Chondrocyte (in vitro differentiated cells): ENCODE data around the gene ADGRD1. TPM values are rescaled to one million over a fixed set of nuclear protein-coding genes. Genes with fewer than 3 reads are reported as not detected.
A peak's percentile ranks its signal among the peaks of the same experiment; 100 is the strongest.

ENCODE experiments used
- DNase-seq: peaks from one replicate; pipeline ENCODE4 v3.0.0; 2021; ENCODE audit warnings: mixed read lengths, low spot score
- H3K27ac Mint-ChIP-seq: one replicate; pipeline ENCODE4 v1.8.0; 2021; ENCODE audit warnings: mild to moderate bottlenecking, moderate library complexity, mixed read lengths; ENCODE audit not compliant: unreplicated experiment
- H3K27me3 Mint-ChIP-seq: 2 replicates; pipeline ENCODE4 v1.8.0; 2021; ENCODE audit warnings: low read depth, mixed read lengths
- H3K36me3 Mint-ChIP-seq: 2 replicates; pipeline ENCODE4 v1.8.0; 2021; ENCODE audit warnings: low read depth, mixed read lengths
- H3K4me1 Mint-ChIP-seq: 2 replicates; pipeline ENCODE4 v1.8.0; 2021; ENCODE audit warnings: low read depth, mild to moderate bottlenecking, mixed read lengths
- H3K4me3 Mint-ChIP-seq: one replicate; pipeline ENCODE4 v1.8.0; 2021; ENCODE audit warnings: mild to moderate bottlenecking, moderate library complexity, mixed read lengths; ENCODE audit not compliant: unreplicated experiment
- H3K9me3 Mint-ChIP-seq: 2 replicates; pipeline ENCODE4 v1.8.0; 2021; ENCODE audit warnings: low read depth, mixed read lengths
- CTCF ChIP-seq: fragments of 200-600 bp; sonication (generic); IDR thresholded peaks from 2 replicates; pipeline ENCODE4 v1.5.0; 2021; ENCODE audit warnings: antibody characterized with exemption, mild to moderate bottlenecking, moderate library complexity
- total RNA-seq: library from RNA; stranded (reverse); gene quantifications from 3 replicates; pipeline ENCODE4 v1.2.1, GENCODE V29; 2021

The ADGRD1 gene
- total RNA-seq, 1 donor from 2014 or later, result 4.7 TPM

- Mint-ChIP-seq H3K9me3 (no peaks in the 10 kb centered on the region), H3K36me3 (no peaks in the 10 kb centered on the region), H3K4me3 (no peak overlapping the region), H3K4me1 (peaks cover 5% of the 10 kb centered on the region), H3K27ac (no peak overlapping the region), H3K27me3 (peaks cover 8% of the 10 kb centered on the region)
- no peak for DNase-seq
- TF ChIP-seq CTCF, result no peak
Measured at GRCh38 chr12:131162113-131162512, 208.4 kb downstream of the ADGRD1 start.

GRCh38 chr12:131163189-131163738 is 209.6 kb downstream of the ADGRD1 start:
- Mint-ChIP-seq H3K4me3 (no peak overlapping the region), H3K27me3 (peaks cover 8% of the 10 kb centered on the region), H3K36me3 (no peaks in the 10 kb centered on the region), H3K4me1 (peaks cover 14% of the 10 kb centered on the region), H3K27ac (no peak overlapping the region), H3K9me3 (no peaks in the 10 kb centered on the region)
- no peak for TF ChIP-seq CTCF
- no peak for DNase-seq

- H3K4me3 Mint-ChIP-seq, result no peak overlapping the region
- peaks cover 14% of the 10 kb centered on the region for H3K4me1 Mint-ChIP-seq
- TF ChIP-seq CTCF, result no peak
- peaks cover 8% of the 10 kb centered on the region for H3K27me3 Mint-ChIP-seq
- H3K9me3 Mint-ChIP-seq, result no peaks in the 10 kb centered on the region
- no peaks in the 10 kb centered on the region for H3K36me3 Mint-ChIP-seq
- H3K27ac Mint-ChIP-seq, result no peak overlapping the region
- no peak for DNase-seq
Measured at GRCh38 chr12:131164096-131164872, 210.6 kb downstream of the ADGRD1 start.

GRCh38 chr12:131166717-131167116 is 213.0 kb downstream of the ADGRD1 start:
- peaks cover 25% of the 10 kb centered on the region for H3K4me1 Mint-ChIP-seq
- H3K27ac Mint-ChIP-seq, result no peak overlapping the region
- peaks cover 6% of the 10 kb centered on the region for H3K9me3 Mint-ChIP-seq
- peaks cover 3% of the 10 kb centered on the region for H3K27me3 Mint-ChIP-seq
- H3K36me3 Mint-ChIP-seq, result no peaks in the 10 kb centered on the region
- no peak overlapping the region for H3K4me3 Mint-ChIP-seq
- no peak for TF ChIP-seq CTCF
- no peak for DNase-seq

- peaks cover 6% of the 10 kb centered on the region for H3K9me3 Mint-ChIP-seq
- H3K4me3 Mint-ChIP-seq, result no peak overlapping the region
- peaks cover under 1% of the 10 kb centered on the region for H3K27me3 Mint-ChIP-seq
- no peak for TF ChIP-seq CTCF
- no peak for DNase-seq
- peaks cover 25% of the 10 kb centered on the region for H3K4me1 Mint-ChIP-seq
- no peaks in the 10 kb centered on the region for H3K36me3 Mint-ChIP-seq
- peak overlapping the region; percentile 58 for H3K27ac Mint-ChIP-seq
Measured at GRCh38 chr12:131167334-131167733, 213.6 kb downstream of the ADGRD1 start.
